ENCODE measurements around the gene RNF157.

Gene RNF157

DNA sequence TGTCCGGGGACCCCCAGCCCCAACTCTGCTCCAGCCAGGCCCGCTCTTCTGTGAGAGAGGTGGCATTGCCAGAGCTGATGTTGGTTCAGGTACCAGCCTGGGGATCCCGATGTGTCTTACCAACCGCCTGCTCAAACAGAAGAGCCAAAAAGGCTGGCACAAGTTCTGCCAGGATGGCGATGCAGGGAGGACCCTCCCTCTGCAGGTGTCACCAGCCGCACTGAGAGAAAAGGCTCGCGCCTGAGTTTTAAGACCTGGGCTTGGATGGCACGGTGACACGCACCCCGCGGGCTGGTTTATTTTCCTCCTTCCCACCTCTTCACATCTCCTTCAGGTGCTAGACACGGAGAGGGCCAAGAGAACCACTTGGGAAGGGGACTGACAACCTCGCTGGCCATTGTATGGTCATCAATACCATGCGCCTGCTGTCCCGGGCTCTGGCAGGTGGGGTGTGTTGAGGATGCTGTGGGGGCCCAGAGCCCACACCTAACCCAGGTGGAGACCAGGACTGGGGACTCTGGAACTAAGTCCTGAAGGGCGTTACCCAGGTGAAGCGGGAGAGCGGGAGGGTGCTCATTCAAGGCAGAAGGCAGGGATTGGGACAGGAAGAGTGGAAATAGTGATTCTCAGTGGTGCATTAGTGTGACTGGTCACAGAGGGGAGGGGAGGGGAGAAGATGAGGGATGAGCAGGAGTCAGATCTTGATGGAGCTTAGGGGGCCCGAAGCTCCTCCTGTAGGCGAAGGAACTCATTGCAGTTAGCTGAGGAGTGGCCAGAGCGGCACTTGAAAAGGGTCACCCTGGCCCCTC, 115.5 kb downstream of the RNF157 start:
- no peak overlapping the region for H3K4me3 ChIP-seq (ENCODE audit: control insufficient read depth, low read depth, low read length)
- TF ChIP-seq, protein P1, sequence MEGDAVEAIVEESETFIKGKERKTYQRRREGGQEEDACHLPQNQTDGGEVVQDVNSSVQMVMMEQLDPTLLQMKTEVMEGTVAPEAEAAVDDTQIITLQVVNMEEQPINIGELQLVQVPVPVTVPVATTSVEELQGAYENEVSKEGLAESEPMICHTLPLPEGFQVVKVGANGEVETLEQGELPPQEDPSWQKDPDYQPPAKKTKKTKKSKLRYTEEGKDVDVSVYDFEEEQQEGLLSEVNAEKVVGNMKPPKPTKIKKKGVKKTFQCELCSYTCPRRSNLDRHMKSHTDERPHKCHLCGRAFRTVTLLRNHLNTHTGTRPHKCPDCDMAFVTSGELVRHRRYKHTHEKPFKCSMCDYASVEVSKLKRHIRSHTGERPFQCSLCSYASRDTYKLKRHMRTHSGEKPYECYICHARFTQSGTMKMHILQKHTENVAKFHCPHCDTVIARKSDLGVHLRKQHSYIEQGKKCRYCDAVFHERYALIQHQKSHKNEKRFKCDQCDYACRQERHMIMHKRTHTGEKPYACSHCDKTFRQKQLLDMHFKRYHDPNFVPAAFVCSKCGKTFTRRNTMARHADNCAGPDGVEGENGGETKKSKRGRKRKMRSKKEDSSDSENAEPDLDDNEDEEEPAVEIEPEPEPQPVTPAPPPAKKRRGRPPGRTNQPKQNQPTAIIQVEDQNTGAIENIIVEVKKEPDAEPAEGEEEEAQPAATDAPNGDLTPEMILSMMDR (IDR thresholded peaks at IDR 0.05; ENCODE audit: control insufficient read depth, insufficient read depth, low read depth, low read length, missing control alignments): peak; percentile 26
- no peak for DNase-seq (ENCODE audit: low read depth)

DNA sequence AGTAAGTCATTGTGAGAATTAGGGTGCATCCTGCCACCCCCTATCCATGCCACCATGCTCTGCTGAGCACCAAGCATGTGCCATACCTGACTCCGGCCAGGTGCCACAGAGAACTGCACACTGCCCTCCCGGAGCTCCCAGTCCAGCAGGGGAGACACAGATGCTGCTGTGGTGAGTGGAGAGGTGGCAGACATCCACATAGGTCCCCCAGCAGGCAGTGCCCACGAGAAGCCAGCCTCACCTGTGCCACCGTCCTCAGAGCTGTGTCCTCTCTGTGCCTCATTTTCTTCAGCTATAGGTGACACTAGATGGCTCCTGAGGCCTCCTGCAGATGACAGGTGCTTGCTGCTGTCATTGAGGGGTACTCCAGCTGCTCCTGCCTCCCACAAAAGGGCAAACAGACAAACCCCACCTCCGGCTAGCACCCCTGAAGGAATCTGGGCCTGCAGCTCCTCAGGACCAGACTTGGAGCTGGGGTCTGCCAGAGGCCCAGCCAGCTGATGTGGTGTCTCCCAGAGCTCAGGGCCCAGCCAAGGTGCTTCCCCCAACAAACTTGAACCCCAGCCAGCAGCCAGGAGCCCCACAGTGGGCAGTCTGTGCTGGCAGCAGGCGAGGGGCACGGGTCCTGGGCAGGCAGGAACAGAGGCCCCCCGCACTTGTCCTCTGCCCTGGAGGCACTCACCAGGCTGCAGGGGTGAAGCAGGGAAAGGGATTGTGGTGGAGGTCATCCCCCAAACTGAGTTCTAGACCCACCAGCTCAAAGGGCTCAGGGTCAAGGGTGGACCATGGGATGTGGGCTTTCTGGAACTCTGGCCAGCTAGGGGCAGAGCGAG, 116.3 kb downstream of the RNF157 start:
- DNase-seq (ENCODE audit: low read depth): no peak
- TF ChIP-seq, protein P1 (IDR thresholded peaks at IDR 0.05; ENCODE audit: control insufficient read depth, insufficient read depth, low read depth, low read length, missing control alignments): no peak
- no peak overlapping the region for H3K4me3 ChIP-seq (ENCODE audit: control insufficient read depth, low read depth, low read length)

DNA sequence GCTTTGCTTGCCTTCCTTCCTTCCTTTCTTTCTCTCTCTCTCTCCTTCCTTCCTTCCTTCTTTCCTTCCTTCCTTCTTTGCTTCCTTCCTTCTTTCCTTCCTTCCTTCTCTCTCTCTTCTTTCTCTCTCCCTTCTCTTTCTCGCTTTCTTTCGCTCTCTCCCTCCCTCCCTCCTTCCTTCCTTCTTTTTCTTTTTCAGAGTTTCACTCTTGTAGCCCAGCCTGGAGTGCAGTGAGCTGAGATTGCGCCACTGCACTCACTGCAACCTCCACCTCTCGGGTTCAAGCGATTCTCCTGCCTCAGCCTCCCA, 117.1 kb downstream of the RNF157 start:
- DNase-seq (ENCODE audit: low read depth): no peak
- no peak overlapping the region for H3K4me3 ChIP-seq (ENCODE audit: control insufficient read depth, low read depth, low read length)
- TF ChIP-seq, protein P1 (IDR thresholded peaks at IDR 0.05; ENCODE audit: control insufficient read depth, insufficient read depth, low read depth, low read length, missing control alignments): no peak

DNA sequence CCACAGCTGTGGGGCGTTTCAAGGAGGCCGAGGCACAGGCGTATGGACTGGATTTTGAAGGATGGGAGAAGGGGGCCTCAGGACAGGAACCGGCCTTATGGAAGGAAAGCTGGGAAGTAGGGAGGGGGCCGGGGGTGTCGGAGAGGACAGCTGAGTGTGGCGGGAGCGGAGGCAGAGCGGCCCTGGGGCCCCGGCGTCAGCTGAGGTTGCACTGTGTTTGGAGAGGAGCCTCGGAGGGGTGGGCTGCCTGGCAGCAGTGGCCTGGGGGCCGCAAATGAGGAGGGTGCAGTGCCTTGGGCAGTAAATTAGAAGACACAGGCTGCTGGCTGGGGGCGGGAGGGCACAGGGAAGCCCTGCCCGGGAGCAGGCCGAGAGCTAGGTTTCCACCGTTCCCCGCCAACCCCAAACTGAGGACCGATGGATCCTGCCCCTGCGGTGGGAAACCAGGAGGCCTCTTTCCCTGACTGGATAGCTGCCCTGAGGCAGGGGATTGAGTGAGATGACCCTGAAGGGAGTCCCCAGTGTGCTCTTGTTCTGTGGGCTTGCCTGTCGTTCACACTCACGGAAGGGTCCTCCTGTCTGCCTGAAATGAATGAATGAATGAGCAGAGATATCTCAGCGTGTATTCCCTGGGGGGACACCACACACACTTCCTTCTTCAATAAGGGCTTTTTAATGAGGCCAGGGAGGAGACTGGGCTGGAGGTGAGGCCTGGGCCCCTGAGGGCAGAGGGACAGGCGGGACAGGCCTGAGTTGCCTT, 117.7 kb downstream of the RNF157 start:
- no peak overlapping the region for H3K4me3 ChIP-seq (ENCODE audit: control insufficient read depth, low read depth, low read length)
- DNase-seq (ENCODE audit: low read depth): no peak
- TF ChIP-seq, protein P1 (IDR thresholded peaks at IDR 0.05; ENCODE audit: control insufficient read depth, insufficient read depth, low read depth, low read length, missing control alignments): no peak

DNA sequence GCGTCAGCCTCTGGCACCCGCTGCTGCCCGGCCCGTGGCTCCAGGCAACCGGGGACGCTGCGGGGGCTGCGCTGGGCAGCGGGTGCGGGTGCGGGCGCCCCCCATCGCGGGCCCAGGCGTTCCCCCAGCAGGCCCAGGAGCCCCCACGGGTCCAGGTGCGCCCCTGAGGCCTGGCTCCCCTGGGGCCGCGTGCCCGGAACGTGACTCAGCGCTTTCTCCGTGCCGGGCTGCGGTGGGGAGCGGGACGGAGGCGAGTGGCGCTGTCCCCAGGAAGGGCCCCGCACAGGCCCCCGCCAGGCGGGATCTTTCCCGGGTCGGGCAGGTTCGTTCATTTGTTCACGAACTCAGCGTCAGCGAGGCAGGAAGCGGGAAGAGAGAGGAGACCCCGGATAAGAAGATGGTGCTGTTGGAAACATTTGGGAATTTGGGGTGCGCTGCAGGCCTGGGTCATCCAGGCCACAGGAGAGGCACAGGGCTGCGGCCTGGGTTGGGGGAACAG, 118.3 kb downstream of the RNF157 start:
- TF ChIP-seq, protein P1 (IDR thresholded peaks at IDR 0.05; ENCODE audit: control insufficient read depth, insufficient read depth, low read depth, low read length, missing control alignments): no peak
- H3K4me3 ChIP-seq (ENCODE audit: control insufficient read depth, low read depth, low read length): no peak overlapping the region
- DNase-seq (ENCODE audit: low read depth): no peak

DNA sequence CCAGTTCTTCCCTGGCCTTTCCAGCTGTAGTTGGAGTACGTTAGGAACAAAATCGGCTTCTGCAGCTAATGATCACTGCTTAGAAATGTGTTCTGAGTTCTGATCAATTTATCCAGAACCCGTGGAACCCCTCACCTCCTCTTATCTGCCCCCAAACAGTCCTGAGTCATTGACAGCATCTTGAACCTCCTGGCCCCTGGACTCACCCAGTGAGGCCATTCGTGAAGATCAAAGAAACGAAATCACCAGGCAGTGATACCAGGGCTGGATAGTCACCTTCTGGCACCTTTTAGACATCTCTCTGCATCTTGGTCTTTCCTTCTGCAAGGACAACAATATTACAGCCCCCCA, 119.7 kb downstream of the RNF157 start:
- no peak overlapping the region for H3K4me3 ChIP-seq (ENCODE audit: control insufficient read depth, low read depth, low read length)
- no peak for DNase-seq (ENCODE audit: low read depth)
- TF ChIP-seq, protein P1 (IDR thresholded peaks at IDR 0.05; ENCODE audit: control insufficient read depth, insufficient read depth, low read depth, low read length, missing control alignments): no peak
